Measurements from ENCODE around the gene KCNN4. TPM values are rescaled to one million over a fixed set of nuclear protein-coding genes. Genes with fewer than 3 reads are reported as not detected.
A peak's percentile ranks its signal among the peaks of the same experiment; 100 is the strongest.

The KCNN4 gene
- total RNA-seq, 1 donor from 2014 or later: 185 TPM

DNA sequence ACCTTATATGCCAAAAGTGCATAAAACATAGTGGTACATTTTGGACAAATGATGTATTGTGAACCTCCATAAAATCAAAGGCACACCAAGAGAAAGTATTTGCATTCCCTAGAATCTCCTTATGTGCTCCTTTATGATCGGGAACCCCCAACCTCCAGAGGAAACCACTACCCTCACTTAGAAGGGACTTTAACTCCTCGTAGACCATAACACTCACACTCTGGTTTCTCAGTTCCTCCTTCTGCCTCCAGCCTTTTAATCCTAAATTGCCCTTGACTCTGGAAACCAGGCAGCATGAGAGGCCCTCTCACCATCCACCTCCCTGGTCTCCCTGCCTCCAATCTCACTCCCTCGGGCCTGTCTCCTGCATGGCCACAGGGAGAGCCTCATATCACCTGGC lies 9.8 kb upstream of the KCNN4 start:
- Mint-ChIP-seq H3K9me3 (peaks cover under 1% of the 10 kb centered on the region), H3K4me1 (ENCODE audit: low read depth) (no peaks in the 10 kb centered on the region), H3K36me3 (ENCODE audit: low read depth) (no peaks in the 10 kb centered on the region), H3K27ac (no peak overlapping the region), H3K27me3 (ENCODE audit: insufficient read depth) (peaks cover 7% of the 10 kb centered on the region), H3K4me3 (no peak overlapping the region)
- DNase-seq (ENCODE audit: low spot score): no peak
- intact Hi-C loops (cut with micrococcal nuclease): no loop called here

DNA sequence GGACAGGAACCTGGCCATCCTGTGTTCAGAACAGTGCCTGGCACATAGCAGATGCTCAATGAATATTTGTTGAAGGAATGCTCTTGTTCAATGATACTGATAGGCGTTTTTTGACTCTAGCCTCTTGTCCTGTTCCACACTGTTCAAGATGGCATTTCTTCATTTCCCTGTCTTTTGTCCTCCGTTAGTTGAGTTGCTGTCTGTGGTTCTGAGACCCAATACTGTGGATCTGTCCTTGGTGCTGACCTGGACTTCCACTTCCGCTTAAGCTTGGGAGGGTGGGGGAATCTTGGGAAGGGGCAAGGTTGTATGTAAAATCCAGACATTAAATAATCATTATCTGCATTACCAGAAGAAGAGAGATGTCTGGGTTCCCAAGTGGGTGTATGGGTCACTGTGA lies 8.3 kb upstream of the KCNN4 start:
- Mint-ChIP-seq H3K4me1 (ENCODE audit: low read depth) (peaks cover 14% of the 10 kb centered on the region), H3K9me3 (no peaks in the 10 kb centered on the region), H3K27ac (no peak overlapping the region), H3K4me3 (no peak overlapping the region), H3K36me3 (ENCODE audit: low read depth) (no peaks in the 10 kb centered on the region), H3K27me3 (ENCODE audit: insufficient read depth) (peaks cover 7% of the 10 kb centered on the region)
- intact Hi-C loops (cut with micrococcal nuclease): no loop called here
- DNase-seq (ENCODE audit: low spot score): no peak

GRCh38 chr19:43786665-43787064 lies 5.9 kb upstream of the KCNN4 start:
- intact Hi-C loops (cut with micrococcal nuclease): no loop called here
- H3K27me3 Mint-ChIP-seq (ENCODE audit: insufficient read depth): peaks cover 5% of the 10 kb centered on the region
- H3K4me1 Mint-ChIP-seq (ENCODE audit: low read depth): peaks cover 33% of the 10 kb centered on the region
- H3K36me3 Mint-ChIP-seq (ENCODE audit: low read depth): peaks cover 2% of the 10 kb centered on the region
- H3K27ac Mint-ChIP-seq: no peak overlapping the region
- H3K4me3 Mint-ChIP-seq: no peak overlapping the region
- DNase-seq (ENCODE audit: low spot score): no peak
- H3K9me3 Mint-ChIP-seq: no peaks in the 10 kb centered on the region

DNA sequence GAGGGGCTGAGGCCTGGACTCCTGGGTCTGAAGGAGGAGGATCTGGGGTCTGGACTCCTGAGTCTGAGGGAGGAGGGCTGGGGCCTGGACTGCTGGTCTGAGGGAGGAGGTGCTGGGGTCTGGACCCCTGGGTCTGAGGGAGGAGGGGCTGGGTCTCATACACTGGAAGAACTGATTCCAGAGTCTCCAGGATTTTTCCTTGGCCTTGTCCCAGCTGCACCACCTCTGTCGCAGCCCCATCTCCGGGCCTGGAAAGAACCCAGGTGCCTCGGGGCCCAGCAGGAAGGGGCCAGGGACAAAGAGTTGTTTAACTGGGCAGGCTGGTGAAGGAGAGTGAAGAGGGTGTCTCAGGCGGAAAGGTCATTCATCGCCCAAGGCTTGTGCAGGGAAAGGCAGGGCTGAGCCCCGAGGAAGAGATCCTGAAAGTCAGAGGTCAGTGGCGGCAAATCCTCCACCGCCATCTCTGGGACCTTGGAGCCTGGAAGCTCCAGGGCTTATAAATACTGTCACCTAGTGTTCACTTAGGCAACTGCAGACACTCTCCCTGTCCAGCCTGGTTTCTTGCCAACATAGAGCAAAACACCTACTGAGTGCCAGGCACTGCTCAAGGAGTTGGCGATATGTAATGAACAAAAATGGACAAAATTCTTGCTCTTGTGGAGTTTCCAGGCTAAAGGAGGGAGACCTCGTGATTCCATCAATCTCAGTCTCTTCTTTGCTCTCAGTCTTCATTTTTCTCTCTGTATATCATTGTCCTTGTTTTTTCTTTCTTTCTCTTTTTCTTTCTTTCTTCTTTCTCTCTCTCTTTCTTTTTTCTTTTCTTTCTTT lies 4.4 kb upstream of the KCNN4 start:
- H3K4me1 Mint-ChIP-seq (ENCODE audit: low read depth): peaks cover 41% of the 10 kb centered on the region
- DNase-seq (ENCODE audit: low spot score): peak; percentile 51
- H3K27me3 Mint-ChIP-seq (ENCODE audit: insufficient read depth): no peaks in the 10 kb centered on the region
- H3K36me3 Mint-ChIP-seq (ENCODE audit: low read depth): peaks cover 2% of the 10 kb centered on the region
- no peaks in the 10 kb centered on the region for H3K9me3 Mint-ChIP-seq
- H3K4me3 Mint-ChIP-seq: peak overlapping the region; percentile 66
- H3K27ac Mint-ChIP-seq: peak overlapping the region; percentile 92
- intact Hi-C loops (cut with micrococcal nuclease): loop anchor here (1.0 kb wide), 4 partner anchors 24 to 166 kb away; partner anchors contain the start of gene ZNF428

DNA sequence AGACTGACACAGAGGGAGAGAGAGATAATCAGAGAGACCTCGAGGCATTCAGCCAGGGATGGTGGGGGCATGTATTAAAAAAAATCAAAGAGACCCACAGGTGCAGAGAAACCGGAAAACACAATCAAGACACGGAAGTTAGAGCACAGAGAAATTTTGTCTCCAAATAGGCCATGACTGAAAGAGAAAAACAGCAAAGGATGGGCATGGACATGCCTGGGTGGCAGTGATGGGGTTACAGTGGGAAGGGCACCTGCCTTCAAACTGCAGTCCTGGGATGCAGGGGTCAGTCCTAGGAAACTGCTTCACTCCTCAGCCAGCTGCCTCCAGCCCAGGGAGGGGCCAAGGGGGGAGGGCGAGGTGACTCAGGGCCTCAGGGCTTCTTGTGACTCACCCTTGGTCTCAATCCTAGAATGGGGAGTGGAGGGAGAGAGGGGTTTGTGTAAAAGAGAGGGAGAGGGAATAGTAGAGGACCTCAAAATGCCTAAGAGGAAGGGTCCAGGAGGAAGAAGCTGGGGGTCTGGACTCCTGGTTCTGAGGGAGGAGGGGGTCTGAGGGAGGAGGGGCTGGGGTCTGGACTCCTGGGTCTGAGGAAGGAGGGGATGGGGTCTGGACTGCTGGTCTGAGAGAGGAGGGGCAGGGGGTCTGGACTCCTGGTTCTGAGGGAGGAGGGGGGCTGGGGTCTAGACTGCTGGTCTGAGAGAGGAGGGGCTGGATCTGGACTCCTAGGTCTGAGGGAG lies 3.6 kb upstream of the KCNN4 start:
- Mint-ChIP-seq H3K27ac (peak overlapping the region; percentile 92), H3K36me3 (ENCODE audit: low read depth) (peaks cover 7% of the 10 kb centered on the region), H3K4me3 (peak overlapping the region; percentile 28), H3K4me1 (ENCODE audit: low read depth) (peaks cover 46% of the 10 kb centered on the region), H3K27me3 (ENCODE audit: insufficient read depth) (no peaks in the 10 kb centered on the region), H3K9me3 (no peaks in the 10 kb centered on the region)
- intact Hi-C loops (cut with micrococcal nuclease): loop anchor here (1.0 kb wide), 1 partner anchor 165 kb away; the partner anchor contains the start of gene ZNF428
- peak; percentile 30 for DNase-seq (ENCODE audit: low spot score)

- H3K4me1 Mint-ChIP-seq (ENCODE audit: low read depth): peaks cover 51% of the 10 kb centered on the region
- H3K36me3 Mint-ChIP-seq (ENCODE audit: low read depth): peaks cover 10% of the 10 kb centered on the region
- peak overlapping the region; percentile 92 for H3K27ac Mint-ChIP-seq
- DNase-seq (ENCODE audit: low spot score): no peak
- H3K9me3 Mint-ChIP-seq: no peaks in the 10 kb centered on the region
- intact Hi-C loops (cut with micrococcal nuclease): loop anchor here (1.0 kb wide), 1 partner anchor 164 kb away; the partner anchor contains the start of gene ZNF428
- H3K4me3 Mint-ChIP-seq: peak overlapping the region; percentile 28
- no peaks in the 10 kb centered on the region for H3K27me3 Mint-ChIP-seq (ENCODE audit: insufficient read depth)
Measured at GRCh38 chr19:43783636-43784035, 2.9 kb upstream of the KCNN4 start.

GRCh38 chr19:43782689-43783231 lies 2.0 kb upstream of the KCNN4 start:
- no peaks in the 10 kb centered on the region for H3K9me3 Mint-ChIP-seq
- H3K36me3 Mint-ChIP-seq (ENCODE audit: low read depth): peaks cover 13% of the 10 kb centered on the region
- H3K4me1 Mint-ChIP-seq (ENCODE audit: low read depth): peaks cover 60% of the 10 kb centered on the region
- H3K27ac Mint-ChIP-seq: peak overlapping the region; percentile 92
- DNase-seq (ENCODE audit: low spot score): no peak
- H3K4me3 Mint-ChIP-seq: peak overlapping the region; percentile 68
- intact Hi-C loops (cut with micrococcal nuclease): no loop called here
- no peaks in the 10 kb centered on the region for H3K27me3 Mint-ChIP-seq (ENCODE audit: insufficient read depth)

DNA sequence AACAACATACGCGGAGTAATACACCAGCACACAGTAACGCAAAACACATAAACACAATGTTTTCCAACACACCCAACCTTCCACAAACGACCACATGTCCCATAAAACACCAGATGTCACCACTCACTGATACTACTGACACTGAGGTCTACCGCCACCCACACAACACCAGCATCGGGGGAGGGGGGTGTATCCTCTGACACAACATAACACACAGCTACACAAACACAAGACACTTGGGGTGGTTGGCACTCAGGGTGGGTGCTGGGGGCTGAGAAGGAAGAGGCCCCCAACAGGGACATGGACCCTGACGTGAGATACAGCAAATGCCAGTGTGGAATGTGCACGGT lies 1.5 kb upstream of the KCNN4 start:
- Mint-ChIP-seq H3K4me3 (peak overlapping the region; percentile 68), H3K27me3 (ENCODE audit: insufficient read depth) (no peaks in the 10 kb centered on the region), H3K36me3 (ENCODE audit: low read depth) (peaks cover 15% of the 10 kb centered on the region), H3K27ac (peak overlapping the region; percentile 92), H3K9me3 (no peaks in the 10 kb centered on the region), H3K4me1 (ENCODE audit: low read depth) (peaks cover 65% of the 10 kb centered on the region)
- intact Hi-C loops (cut with micrococcal nuclease): no loop called here
- no peak for DNase-seq (ENCODE audit: low spot score)

GRCh38 chr19:43781630-43782310 lies 997 bp upstream of the KCNN4 start:
- Mint-ChIP-seq H3K27ac (peak overlapping the region; percentile 92), H3K9me3 (no peaks in the 10 kb centered on the region), H3K36me3 (ENCODE audit: low read depth) (peaks cover 19% of the 10 kb centered on the region), H3K4me1 (ENCODE audit: low read depth) (peaks cover 70% of the 10 kb centered on the region), H3K27me3 (ENCODE audit: insufficient read depth) (no peaks in the 10 kb centered on the region), H3K4me3 (peak overlapping the region; percentile 85)
- no peak for DNase-seq (ENCODE audit: low spot score)
- intact Hi-C loops (cut with micrococcal nuclease): loop anchor here (1.0 kb wide), 4 partner anchors 16 to 113 kb away; partner anchors contain the start of gene SMG9

DNA sequence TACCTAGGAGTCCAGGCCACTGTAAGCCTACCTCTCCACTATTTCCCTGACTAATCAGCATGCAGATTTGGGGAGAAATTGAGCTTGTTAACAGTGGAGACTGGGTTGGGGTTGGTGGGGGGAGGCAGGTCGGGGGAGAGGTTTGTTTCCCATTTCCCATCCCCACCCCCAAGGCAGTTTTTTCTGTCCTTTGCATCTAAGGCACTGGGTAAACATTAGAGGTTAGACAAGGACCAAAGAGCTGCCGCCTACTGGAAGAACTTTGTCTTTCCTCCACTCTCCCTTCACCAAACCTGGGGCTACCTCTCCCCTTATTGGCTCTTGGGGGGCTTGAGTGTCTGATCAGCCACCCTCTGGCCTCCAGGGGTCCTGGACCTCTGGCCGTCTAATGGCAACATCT lies 953 bp downstream of the KCNN4 start:
- Mint-ChIP-seq H3K27me3 (ENCODE audit: insufficient read depth) (no peaks in the 10 kb centered on the region), H3K9me3 (no peaks in the 10 kb centered on the region), H3K36me3 (ENCODE audit: low read depth) (peaks cover 32% of the 10 kb centered on the region), H3K27ac (peak overlapping the region; percentile 97), H3K4me3 (peak overlapping the region; percentile 85), H3K4me1 (ENCODE audit: low read depth) (peaks cover 83% of the 10 kb centered on the region)
- intact Hi-C loops (cut with micrococcal nuclease): loop anchor here (1.0 kb wide), 1 partner anchor 35 kb away; no protein-coding TSS in a partner anchor
- DNase-seq (ENCODE audit: low spot score): no peak

DNA sequence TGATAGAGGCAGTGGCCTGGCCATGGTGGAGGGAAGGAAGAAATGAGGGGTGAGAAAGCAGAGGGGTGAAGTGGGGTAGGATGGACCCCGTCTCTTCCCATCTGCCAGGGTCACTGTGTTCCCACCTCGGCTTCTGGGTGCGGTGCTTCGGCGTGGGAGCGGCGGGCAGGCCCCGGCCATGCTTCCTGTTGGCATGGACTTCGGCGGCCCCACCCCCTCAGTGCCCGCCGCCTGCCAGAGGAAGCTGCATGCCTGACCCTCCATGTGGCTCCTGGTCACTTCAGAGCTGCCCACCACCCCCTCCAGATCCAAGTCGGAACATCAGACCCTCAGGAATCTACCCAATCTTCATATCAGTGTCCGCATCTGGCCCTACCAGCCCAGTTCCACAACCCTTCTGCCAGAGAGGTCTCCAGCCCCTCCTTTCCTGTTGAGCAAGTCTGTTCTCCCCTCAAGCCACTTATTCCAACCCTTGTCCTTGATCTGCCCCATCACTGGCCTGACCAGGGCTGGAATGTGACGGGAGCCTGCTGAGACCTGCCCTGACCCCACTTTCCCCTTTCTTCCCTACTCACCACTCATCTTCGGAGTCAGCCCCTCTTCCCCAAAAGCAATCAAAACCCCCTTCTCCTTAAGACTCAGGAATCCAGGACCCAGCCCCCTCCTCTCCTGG lies 1.5 kb downstream of the KCNN4 start:
- H3K27me3 Mint-ChIP-seq (ENCODE audit: insufficient read depth): no peaks in the 10 kb centered on the region
- H3K36me3 Mint-ChIP-seq (ENCODE audit: low read depth): peaks cover 32% of the 10 kb centered on the region
- no peak for DNase-seq (ENCODE audit: low spot score)
- H3K27ac Mint-ChIP-seq: peak overlapping the region; percentile 97
- no peaks in the 10 kb centered on the region for H3K9me3 Mint-ChIP-seq
- peaks cover 77% of the 10 kb centered on the region for H3K4me1 Mint-ChIP-seq (ENCODE audit: low read depth)
- peak overlapping the region; percentile 85 for H3K4me3 Mint-ChIP-seq
- intact Hi-C loops (cut with micrococcal nuclease): no loop called here

GRCh38 chr19:43778651-43779050 lies 2.1 kb downstream of the KCNN4 start:
- intact Hi-C loops (cut with micrococcal nuclease): no loop called here
- DNase-seq (ENCODE audit: low spot score): no peak
- Mint-ChIP-seq H3K9me3 (no peaks in the 10 kb centered on the region), H3K27ac (peak overlapping the region; percentile 97), H3K4me3 (peak overlapping the region; percentile 85), H3K27me3 (ENCODE audit: insufficient read depth) (no peaks in the 10 kb centered on the region), H3K4me1 (ENCODE audit: low read depth) (peaks cover 71% of the 10 kb centered on the region), H3K36me3 (ENCODE audit: low read depth) (peaks cover 33% of the 10 kb centered on the region)
